GM12875 (cell line): ENCODE measurements around the gene TRIM15.
"Not testable (repeated sequence)": the region's sequence is repeated elsewhere in the genome, so short reads cannot be mapped to it uniquely, and the experiment has no call there.

Source experiments
- H3K4me3 ChIP-seq: one replicate; pipeline ENCODE4 v1.5.1; 2011; ENCODE audit warnings: low read depth, low read length, control low read depth
- TF ChIP-seq, protein P1 (sequence below): IDR thresholded peaks from 2 replicates; pipeline ENCODE4 v1.5.1; 2011; ENCODE audit warnings: low read depth, mild to moderate bottlenecking, control low read depth, inconsistent platforms, low read length, moderate library complexity, borderline replicate concordance; ENCODE audit not compliant: insufficient read depth

TRIM15 gene

DNA sequence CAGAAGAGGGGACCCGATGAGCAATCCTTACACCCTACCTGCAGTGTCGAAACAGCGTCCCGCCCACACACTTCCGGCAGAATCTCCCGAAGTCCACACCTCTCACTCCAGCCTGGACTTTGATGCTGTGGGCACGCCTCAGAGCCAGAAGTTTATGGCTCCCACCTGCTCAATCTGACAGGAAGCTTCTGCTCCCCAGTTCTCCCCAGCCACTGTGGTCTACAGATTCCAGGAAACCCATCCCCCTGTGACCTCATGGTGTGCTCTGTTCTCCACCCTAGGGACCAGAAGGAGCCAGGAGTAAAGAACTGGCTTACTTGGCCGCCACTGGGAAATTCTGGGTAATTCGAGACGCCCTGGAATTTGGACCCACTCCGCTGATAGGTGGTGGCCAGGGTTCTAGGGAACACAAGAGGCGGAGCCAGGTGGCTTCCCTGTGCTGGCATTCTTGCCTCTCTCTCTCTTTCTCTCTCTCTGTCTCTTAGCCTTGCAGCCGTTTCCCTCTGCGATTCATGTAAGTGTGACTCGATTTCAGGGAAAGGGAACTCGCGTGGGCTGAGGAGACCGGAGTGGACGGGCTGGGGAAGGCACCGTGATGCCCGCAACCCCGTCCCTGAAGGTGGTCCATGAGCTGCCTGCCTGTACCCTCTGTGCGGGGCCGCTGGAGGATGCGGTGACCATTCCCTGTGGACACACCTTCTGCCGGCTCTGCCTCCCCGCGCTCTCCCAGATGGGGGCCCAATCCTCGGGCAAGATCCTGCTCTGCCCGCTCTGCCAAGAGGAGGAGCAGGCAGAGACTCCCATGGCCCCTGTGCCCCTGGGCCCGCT, at the start of gene TRIM15:
Gene TRIM15 (plus strand): TSS at position 457 of the 828 bp plus-strand sequence. CDS start 139 bp downstream, at position 596.
- TF ChIP-seq, protein P1, sequence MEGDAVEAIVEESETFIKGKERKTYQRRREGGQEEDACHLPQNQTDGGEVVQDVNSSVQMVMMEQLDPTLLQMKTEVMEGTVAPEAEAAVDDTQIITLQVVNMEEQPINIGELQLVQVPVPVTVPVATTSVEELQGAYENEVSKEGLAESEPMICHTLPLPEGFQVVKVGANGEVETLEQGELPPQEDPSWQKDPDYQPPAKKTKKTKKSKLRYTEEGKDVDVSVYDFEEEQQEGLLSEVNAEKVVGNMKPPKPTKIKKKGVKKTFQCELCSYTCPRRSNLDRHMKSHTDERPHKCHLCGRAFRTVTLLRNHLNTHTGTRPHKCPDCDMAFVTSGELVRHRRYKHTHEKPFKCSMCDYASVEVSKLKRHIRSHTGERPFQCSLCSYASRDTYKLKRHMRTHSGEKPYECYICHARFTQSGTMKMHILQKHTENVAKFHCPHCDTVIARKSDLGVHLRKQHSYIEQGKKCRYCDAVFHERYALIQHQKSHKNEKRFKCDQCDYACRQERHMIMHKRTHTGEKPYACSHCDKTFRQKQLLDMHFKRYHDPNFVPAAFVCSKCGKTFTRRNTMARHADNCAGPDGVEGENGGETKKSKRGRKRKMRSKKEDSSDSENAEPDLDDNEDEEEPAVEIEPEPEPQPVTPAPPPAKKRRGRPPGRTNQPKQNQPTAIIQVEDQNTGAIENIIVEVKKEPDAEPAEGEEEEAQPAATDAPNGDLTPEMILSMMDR, result no peak

DNA sequence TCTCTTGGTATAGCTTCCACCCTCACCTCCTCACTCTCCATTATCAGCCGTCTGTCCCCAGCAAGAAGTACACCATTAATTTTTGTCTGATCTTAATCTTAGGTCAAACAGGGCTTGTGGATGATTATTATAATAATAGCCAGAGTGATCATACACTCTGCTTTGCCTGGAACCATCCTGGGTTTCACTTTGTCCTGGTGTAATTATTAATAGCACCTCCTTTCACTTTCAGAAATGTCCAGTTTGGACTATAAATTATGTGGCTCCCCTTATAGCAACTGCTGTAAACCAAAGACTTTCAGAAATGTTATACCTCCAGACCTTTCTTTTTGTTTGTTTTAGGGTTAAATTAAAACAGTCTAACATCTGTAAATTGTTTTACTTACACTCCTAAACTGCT, 49.5 kb upstream of the TRIM15 start:
- no peak overlapping the region for H3K4me3 ChIP-seq
- TF ChIP-seq, protein P1, result no peak

More for the DNA sequence above, at the start of gene TRIM15:
- H3K4me3 ChIP-seq, result no peak within 1 kb of the TSS

DNA sequence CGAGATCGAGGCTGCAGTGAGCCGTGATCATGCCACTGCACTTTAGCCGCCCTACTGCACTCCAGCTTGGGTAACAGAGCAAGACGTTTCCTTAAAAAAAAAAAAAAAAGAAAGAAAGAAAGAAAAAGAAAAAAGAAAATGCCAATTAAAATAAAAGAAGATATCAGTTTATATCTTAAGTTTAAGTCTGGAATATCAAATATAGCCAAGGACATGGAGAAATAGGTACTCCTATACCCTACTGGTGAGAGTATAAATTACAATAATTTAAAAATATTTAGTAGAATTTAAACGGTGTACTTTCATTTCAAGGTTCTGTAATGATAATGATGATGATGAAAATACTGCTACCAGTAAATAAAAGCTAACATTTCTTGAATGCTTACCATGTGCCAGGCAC, 46.6 kb upstream of the TRIM15 start:
- no peak overlapping the region for H3K4me3 ChIP-seq
- TF ChIP-seq, protein P1, result no peak

DNA sequence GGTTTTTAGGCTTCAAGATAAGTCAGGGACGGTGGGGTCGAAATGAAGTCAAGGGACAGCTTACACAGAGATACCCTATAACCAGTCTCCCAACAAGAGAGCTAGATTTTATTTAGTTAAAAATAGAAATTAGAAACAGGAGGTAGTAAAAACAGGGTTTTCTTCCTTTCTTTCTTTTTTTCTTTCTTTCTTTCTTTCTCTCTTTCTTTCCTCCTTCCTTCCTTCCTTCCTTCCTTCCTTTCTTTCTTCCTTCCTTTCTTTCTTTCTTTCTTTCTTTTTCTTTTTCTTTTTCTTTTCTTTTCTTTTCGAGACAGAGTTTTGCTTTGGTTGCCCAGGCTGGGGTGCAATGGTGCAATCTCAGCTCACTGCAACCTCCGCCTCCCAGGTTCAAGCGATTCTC, 44.7 kb upstream of the TRIM15 start:
- H3K4me3 ChIP-seq, result not testable (repeated sequence)

DNA sequence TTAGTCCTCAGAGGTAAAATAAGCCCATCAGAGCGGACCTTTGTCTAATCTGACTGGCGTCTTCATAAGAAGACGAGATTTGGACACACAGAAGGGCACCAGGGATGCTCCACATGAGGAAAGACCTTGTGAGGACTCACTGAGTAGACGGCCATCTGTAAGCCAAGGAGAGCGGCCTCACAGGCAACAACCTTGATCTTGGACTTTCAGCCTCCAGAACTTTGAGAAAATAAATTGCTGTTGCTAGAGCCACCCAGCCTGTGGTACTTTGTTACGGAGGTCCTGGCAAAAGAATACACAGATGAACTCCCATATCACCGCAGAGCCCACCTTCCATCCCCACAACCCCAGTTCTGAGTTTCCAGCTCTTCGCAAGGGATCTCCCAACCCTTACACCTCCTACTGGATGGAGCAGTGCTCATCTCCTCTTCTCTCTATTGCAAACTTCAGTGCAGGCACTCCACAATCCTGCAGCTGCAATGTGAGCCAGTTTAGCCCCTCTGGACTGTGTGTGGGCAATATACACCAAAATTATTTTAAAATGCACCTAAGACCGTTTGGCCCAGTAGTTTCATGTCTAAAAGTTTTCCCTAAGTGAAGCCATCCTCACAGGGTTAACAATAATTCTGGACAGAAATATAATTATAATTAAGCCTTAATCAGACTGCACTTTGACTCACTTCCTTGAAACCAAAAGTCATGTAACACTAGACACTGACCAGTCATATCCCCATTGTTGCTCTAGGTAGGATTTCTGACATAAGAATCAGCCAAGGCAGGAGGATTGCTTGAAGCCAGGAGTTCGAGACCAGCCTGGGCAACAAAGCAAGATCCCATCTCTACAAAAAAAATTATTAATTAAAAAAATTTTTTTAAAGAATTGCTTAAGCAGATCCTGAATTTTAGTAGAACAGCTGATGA, 41.6 kb upstream of the TRIM15 start:
- TF ChIP-seq, protein P1, result no peak
- H3K4me3 ChIP-seq, result no peak overlapping the region

DNA sequence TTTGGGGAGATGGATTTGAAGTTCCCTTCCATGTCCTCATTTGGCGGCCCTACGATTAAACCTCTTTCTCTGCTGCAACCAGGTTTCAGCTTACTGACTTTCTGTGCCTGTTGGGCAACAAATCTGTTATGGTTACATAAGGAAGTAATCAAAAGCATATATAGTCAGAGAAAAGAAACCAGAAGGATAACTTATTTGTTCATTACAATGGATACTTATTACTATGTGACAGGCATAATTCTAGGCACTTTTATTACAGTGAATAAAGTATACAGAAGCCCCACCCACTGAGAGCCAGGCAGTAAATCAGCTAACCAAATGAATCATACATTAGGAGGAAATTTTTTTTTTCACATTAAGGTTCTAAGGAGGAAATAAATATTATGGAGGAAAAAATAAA, 40.8 kb upstream of the TRIM15 start:
- no peak overlapping the region for H3K4me3 ChIP-seq
- TF ChIP-seq, protein P1, result no peak

DNA sequence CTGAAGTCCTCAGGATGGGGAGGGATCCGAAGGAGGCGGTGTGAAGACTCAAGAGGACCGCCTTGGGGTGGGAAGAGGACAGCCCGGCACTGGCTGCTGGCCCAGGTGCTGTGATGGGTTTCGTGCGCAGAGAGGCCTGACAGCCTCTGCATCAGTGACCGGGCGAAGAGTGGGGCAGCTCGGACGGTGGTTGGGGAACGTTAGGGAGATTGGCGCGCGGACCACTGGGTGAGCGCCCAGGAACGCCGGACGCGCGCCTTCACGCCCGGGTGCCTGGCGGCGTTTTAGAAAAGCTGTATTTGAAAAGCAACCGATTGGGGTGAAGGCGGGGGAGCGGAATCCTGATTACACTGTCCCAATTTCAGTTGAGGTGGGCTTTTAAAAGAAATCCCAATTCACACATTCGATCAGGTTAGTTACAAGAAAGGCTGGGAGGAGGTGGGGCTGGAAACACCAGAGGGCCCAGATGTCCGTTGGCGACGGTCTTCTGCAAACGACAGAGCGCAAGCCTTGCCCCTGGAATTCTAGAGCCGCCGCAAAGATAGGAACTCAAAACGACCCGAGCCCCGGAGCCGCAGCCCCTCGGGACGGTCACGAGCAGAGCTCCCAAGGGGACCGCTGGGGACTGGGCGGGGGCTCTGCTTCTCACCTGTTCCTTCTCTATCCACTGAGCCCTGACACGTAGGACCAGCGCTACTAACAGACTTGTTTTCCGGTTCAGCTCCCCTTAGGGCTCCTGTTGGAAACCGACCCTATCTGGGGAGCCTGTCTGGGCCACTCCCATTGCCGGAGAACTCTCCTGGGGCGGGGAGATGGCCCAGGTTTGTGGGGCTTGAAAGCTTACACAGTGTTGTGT, 35.9 kb upstream of the TRIM15 start:
- TF ChIP-seq, protein P1, result no peak
- H3K4me3 ChIP-seq, result no peak overlapping the region
